Measurements from ENCODE around the gene BIVM.

BIVM gene

GRCh38 chr13:102805680-102806079 lies 6.8 kb downstream of the BIVM start:
- Histone ChIP-seq H3F3A (ENCODE audit: low read depth) (no peaks in the 10 kb centered on the region), H3K4me1 (ENCODE audit: insufficient read depth, low read length, poor library complexity, severe bottlenecking) (peaks cover 8% of the 10 kb centered on the region), H4K20me1 (ENCODE audit: insufficient read depth, low read length, poor library complexity, severe bottlenecking) (no peaks in the 10 kb centered on the region), H2AFZ (ENCODE audit: low read length) (no peak overlapping the region), H3K9me3 (ENCODE audit: insufficient read depth, low read depth, low read length) (no peaks in the 10 kb centered on the region), H3K36me3 (ENCODE audit: insufficient read depth, low read length) (no peaks in the 10 kb centered on the region), H3K4me2 (ENCODE audit: low read depth, low read length, poor library complexity, severe bottlenecking) (no peak overlapping the region), H3K79me2 (ENCODE audit: insufficient read depth, low read length) (no peaks in the 10 kb centered on the region), H3K4me3 (ENCODE audit: low read length, poor library complexity, severe bottlenecking) (no peak overlapping the region), H3K9me2 (replicated peaks; ENCODE audit: low read depth, low read length) (no peaks in the 10 kb centered on the region), H3K9ac (ENCODE audit: low read depth, low read length, poor library complexity, severe bottlenecking) (no peak overlapping the region), H3K27me3 (ENCODE audit: insufficient read depth, low read length, poor library complexity, severe bottlenecking) (no peaks in the 10 kb centered on the region)
- TF ChIP-seq EZH2phosphoT487 (IDR thresholded peaks at IDR 0.05; ENCODE audit: borderline replicate concordance) = no peak
- no peak for TF ChIP-seq CTCF (conservative IDR thresholded peaks at IDR 0.05; ENCODE audit: low read length)

DNA sequence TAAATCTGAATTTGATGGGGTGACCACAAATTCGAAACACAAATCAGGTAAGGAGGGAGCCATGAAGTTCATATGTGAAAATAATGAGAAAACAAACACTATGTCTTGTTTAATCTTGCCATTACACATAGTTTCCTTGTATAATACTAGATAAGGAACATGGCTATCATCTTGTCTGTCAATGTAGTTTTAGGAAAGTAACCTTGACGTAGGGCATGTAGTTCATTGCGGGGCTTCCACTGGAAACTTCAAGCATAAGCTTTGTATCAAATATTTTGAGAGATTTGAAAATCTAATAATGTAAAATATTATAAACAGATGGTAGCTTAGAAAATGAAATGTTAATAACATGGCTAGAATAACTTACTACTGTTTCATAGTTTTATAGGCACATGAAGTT lies 8.8 kb downstream of the BIVM start:
- Histone ChIP-seq H3K9ac (ENCODE audit: low read depth, low read length, poor library complexity, severe bottlenecking) (no peak overlapping the region), H3F3A (ENCODE audit: low read depth) (no peaks in the 10 kb centered on the region), H3K9me2 (replicated peaks; ENCODE audit: low read depth, low read length) (no peaks in the 10 kb centered on the region), H3K79me2 (ENCODE audit: insufficient read depth, low read length) (no peaks in the 10 kb centered on the region), H3K4me1 (ENCODE audit: insufficient read depth, low read length, poor library complexity, severe bottlenecking) (no peaks in the 10 kb centered on the region), H4K20me1 (ENCODE audit: insufficient read depth, low read length, poor library complexity, severe bottlenecking) (no peaks in the 10 kb centered on the region), H2AFZ (ENCODE audit: low read length) (no peak overlapping the region), H3K4me3 (ENCODE audit: low read length, poor library complexity, severe bottlenecking) (no peak overlapping the region), H3K36me3 (ENCODE audit: insufficient read depth, low read length) (no peaks in the 10 kb centered on the region), H3K27me3 (ENCODE audit: insufficient read depth, low read length, poor library complexity, severe bottlenecking) (no peaks in the 10 kb centered on the region), H3K4me2 (ENCODE audit: low read depth, low read length, poor library complexity, severe bottlenecking) (no peak overlapping the region), H3K9me3 (ENCODE audit: insufficient read depth, low read depth, low read length) (peaks cover 7% of the 10 kb centered on the region; the same call in 1 of the 2 replicates)
- TF ChIP-seq EZH2phosphoT487 (IDR thresholded peaks at IDR 0.05; ENCODE audit: borderline replicate concordance) = no peak
- no peak for TF ChIP-seq CTCF (conservative IDR thresholded peaks at IDR 0.05; ENCODE audit: low read length)

- no peak overlapping the region for H3K4me3 ChIP-seq (ENCODE audit: low read length, poor library complexity, severe bottlenecking)
- no peaks in the 10 kb centered on the region for H3K27me3 ChIP-seq (ENCODE audit: insufficient read depth, low read length, poor library complexity, severe bottlenecking)
- H3K9me2 ChIP-seq (replicated peaks; ENCODE audit: low read depth, low read length) = no peaks in the 10 kb centered on the region
- peaks cover 12% of the 10 kb centered on the region for H3K4me1 ChIP-seq (ENCODE audit: insufficient read depth, low read length, poor library complexity, severe bottlenecking)
- no peaks in the 10 kb centered on the region for H3K36me3 ChIP-seq (ENCODE audit: insufficient read depth, low read length)
- no peaks in the 10 kb centered on the region for H3K79me2 ChIP-seq (ENCODE audit: insufficient read depth, low read length)
- peak overlapping the region; percentile 62 for H2AFZ ChIP-seq (ENCODE audit: low read length)
- peak overlapping the region; percentile 2 for H3K9ac ChIP-seq (ENCODE audit: low read depth, low read length, poor library complexity, severe bottlenecking)
- no peaks in the 10 kb centered on the region for H3F3A ChIP-seq (ENCODE audit: low read depth)
- no peak for TF ChIP-seq EZH2phosphoT487 (IDR thresholded peaks at IDR 0.05; ENCODE audit: borderline replicate concordance)
- no peak for TF ChIP-seq CTCF (conservative IDR thresholded peaks at IDR 0.05; ENCODE audit: low read length)
- no peaks in the 10 kb centered on the region for H4K20me1 ChIP-seq (ENCODE audit: insufficient read depth, low read length, poor library complexity, severe bottlenecking)
- H3K4me2 ChIP-seq (ENCODE audit: low read depth, low read length, poor library complexity, severe bottlenecking) = peak overlapping the region; percentile 19
- H3K9me3 ChIP-seq (ENCODE audit: insufficient read depth, low read depth, low read length) = peaks cover 7% of the 10 kb centered on the region; the same call in 1 of the 2 replicates
These were observed 13.8 kb downstream of the BIVM start for GRCh38 chr13:102812611-102813287.

Measured in Loucy (cell line).